Activated CD4-positive, alpha-beta T cell treated with anti-CD3 and anti-CD28 coated beads for 4 hours (primary cell): ENCODE results near the gene MTMR3.

ENCODE experiments used
- DNase-seq, 2 donors: peaks; one replicate each; pipeline ENCODE4 v3.0.0-alpha.2; 2020

Gene MTMR3

GRCh38 chr22:29917052-29917902 lies 34.3 kb downstream of the MTMR3 start:
- DNase-seq, result no peak

GRCh38 chr22:29925402-29925801 lies 42.4 kb downstream of the MTMR3 start:
- no peak for DNase-seq

GRCh38 chr22:29926057-29926456 lies 43.1 kb downstream of the MTMR3 start:
- no peak for DNase-seq

- DNase-seq, result no peak
Measured at GRCh38 chr22:29932136-29932535, 49.2 kb downstream of the MTMR3 start.

GRCh38 chr22:29933619-29934018 lies 50.6 kb downstream of the MTMR3 start:
- no peak for DNase-seq

GRCh38 chr22:29934596-29934995 lies 51.6 kb downstream of the MTMR3 start:
- DNase-seq, result no peak

- DNase-seq, result no peak
Measured at GRCh38 chr22:29936186-29936585, 53.2 kb downstream of the MTMR3 start.

GRCh38 chr22:29937940-29938693 lies 55.1 kb downstream of the MTMR3 start:
- DNase-seq, result no peak

- DNase-seq, result no peak
Measured at GRCh38 chr22:29940526-29940925, 57.6 kb downstream of the MTMR3 start.

GRCh38 chr22:29944339-29944738 lies 61.4 kb downstream of the MTMR3 start:
- DNase-seq, result no peak

GRCh38 chr22:29945435-29945834 lies 62.5 kb downstream of the MTMR3 start:
- no peak for DNase-seq

- DNase-seq, result no peak
Measured at GRCh38 chr22:29946220-29946619, 63.2 kb downstream of the MTMR3 start.

GRCh38 chr22:29947410-29948384 lies 64.7 kb downstream of the MTMR3 start:
- DNase-seq, result no peak

- no peak for DNase-seq
Measured at GRCh38 chr22:29948385-29948769, 65.4 kb downstream of the MTMR3 start.

GRCh38 chr22:29949872-29950271 lies 66.9 kb downstream of the MTMR3 start:
- DNase-seq, result no peak

- no peak for DNase-seq
Measured at GRCh38 chr22:29951791-29952413, 68.9 kb downstream of the MTMR3 start.

GRCh38 chr22:29954203-29954855 lies 71.4 kb downstream of the MTMR3 start:
- DNase-seq, result no peak

GRCh38 chr22:29956680-29957079 lies 73.7 kb downstream of the MTMR3 start:
- no peak for DNase-seq

- DNase-seq, result no peak
Measured at GRCh38 chr22:29958170-29958569, 75.2 kb downstream of the MTMR3 start.

- DNase-seq, result no peak
Measured at GRCh38 chr22:29964776-29965175, 81.8 kb downstream of the MTMR3 start.

- DNase-seq, result no peak
Measured at GRCh38 chr22:29967461-29967860, 84.5 kb downstream of the MTMR3 start.

- no peak for DNase-seq
Measured at GRCh38 chr22:29971607-29972006, 88.6 kb downstream of the MTMR3 start.
